Natural killer cell treated with Interleukin-12 subunit alpha and Interleukin-12 subunit beta and Interleukin-15 and Interleukin-18, amount 100 ng/mL, for 72 hours (primary cell): ENCODE data around the gene MSI2. TPM values are rescaled to one million over a fixed set of nuclear protein-coding genes. Genes with fewer than 3 reads are reported as not detected.
A peak's percentile ranks its signal among the peaks of the same experiment; 100 is the strongest.

Source experiments
- ATAC-seq, 2 donors: fragments of 150-1000 bp; cut with Tn5 transposase in 1 of 2; sonication (Bioruptor Pico), chemical (Tn5 transposase) in 1 of 2; 2 replicates each; pipeline ENCODE4 v1.10.0; 2021
- DNase-seq: peaks from one replicate; pipeline ENCODE4 v3.0.0; 2022; ENCODE audit warnings: low spot score
- H3K27ac Mint-ChIP-seq, 2 donors: 1 replicate in 1 of 2; 2 replicates in 1 of 2; pipeline ENCODE4 v1.8.0; 2022; ENCODE audit warnings: mixed read lengths in 2 of 2, mild to moderate bottlenecking in 1 of 2, moderate library complexity in 1 of 2
- H3K27me3 Mint-ChIP-seq, 2 donors: 1 replicate in 1 of 2; 2 replicates in 1 of 2; pipeline ENCODE4 v1.8.0; 2022; ENCODE audit warnings: mixed read lengths in 2 of 2
- H3K36me3 Mint-ChIP-seq: one replicate; pipeline ENCODE4 v1.8.0; 2022; ENCODE audit warnings: mixed read lengths
- H3K4me1 Mint-ChIP-seq, 2 donors: 1 replicate in 1 of 2; 2 replicates in 1 of 2; pipeline ENCODE4 v1.8.0; 2022; ENCODE audit warnings: low read depth in 2 of 2, mixed read lengths in 2 of 2, mild to moderate bottlenecking in 1 of 2
- H3K4me3 Mint-ChIP-seq: one replicate; pipeline ENCODE4 v1.8.0; 2022; ENCODE audit warnings: mixed read lengths
- H3K9me3 Mint-ChIP-seq: 2 replicates; pipeline ENCODE4 v1.8.0; 2022; ENCODE audit warnings: mixed read lengths
- total RNA-seq, 2 donors: library from RNA; stranded (reverse); gene quantifications; one replicate each; pipeline ENCODE4 v1.2.3, GENCODE V29; 2022

MSI2 gene
- total RNA-seq, 2 donors from 2014 or later = 51.3 to 126 TPM

DNA sequence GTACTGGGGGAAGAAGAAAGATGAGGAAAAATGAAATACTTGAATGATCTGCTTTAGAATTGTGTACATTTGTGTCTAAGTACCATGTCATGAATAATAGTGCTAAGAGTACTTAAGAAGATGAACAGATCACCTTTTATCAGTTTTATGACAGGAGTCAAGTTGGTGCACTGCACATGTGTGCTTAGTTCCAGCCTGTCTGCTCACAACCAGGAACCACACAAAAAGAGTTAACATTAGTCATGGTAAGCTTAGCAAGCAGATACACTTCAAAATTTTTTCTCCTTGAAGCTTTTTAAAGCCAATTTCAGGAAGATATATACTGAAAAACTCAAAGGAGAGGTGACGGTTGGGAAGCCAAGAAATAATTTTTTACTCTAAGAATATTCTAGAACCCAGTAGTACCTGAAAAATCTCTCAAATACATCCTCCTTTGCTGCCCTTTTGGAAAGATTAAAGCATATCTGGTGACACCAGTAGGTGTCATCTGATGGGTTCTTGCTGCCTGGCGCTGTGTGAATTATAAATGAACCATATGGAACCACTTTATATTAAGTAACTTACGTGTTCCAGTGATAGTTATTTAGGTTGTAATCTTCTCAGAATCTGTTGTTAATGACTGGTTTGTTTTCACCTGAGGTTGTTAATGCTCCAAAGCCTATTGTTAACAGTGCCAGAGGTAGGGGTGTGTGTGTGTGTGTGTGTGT is 93.4 kb downstream of the MSI2 start:
- Mint-ChIP-seq H3K27ac (no peak overlapping the region), H3K4me1 (peaks cover 17 to 18% of the 10 kb centered on the region in 2 donors), H3K4me3 (no peak overlapping the region), H3K36me3 (peaks cover 14% of the 10 kb centered on the region), H3K27me3 (no peaks in the 10 kb centered on the region), H3K9me3 (no peaks in the 10 kb centered on the region)
- no peak for DNase-seq
- no peak for ATAC-seq

DNA sequence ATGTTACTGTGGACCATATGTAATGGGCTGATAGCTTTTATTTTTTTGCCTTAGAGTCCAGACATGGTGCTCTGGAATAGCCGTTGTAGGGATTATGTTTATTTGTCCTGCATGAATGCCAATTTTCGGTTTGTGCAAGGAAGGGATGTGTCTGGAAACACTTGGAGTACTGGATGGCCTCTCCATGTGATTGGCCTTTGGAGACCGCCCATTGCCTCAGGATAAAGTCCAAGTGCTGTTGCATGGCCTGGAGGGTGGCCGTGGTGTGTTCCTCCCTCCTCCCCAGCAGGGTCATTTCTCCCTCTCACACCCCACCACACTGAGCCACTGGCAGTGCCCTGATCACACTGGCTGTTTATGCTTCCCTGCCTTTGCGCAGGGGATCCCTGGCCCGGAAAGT is 93.9 kb downstream of the MSI2 start:
- H3K4me3 Mint-ChIP-seq = no peak overlapping the region
- H3K27ac Mint-ChIP-seq = no peak overlapping the region
- peaks cover 22 to 23% of the 10 kb centered on the region in 2 donors for H3K4me1 Mint-ChIP-seq
- no peaks in the 10 kb centered on the region for H3K27me3 Mint-ChIP-seq
- peaks cover 14% of the 10 kb centered on the region for H3K36me3 Mint-ChIP-seq
- DNase-seq = no peak
- ATAC-seq = no peak
- H3K9me3 Mint-ChIP-seq = no peaks in the 10 kb centered on the region

- H3K27ac Mint-ChIP-seq = no peak overlapping the region
- H3K36me3 Mint-ChIP-seq = peaks cover 12% of the 10 kb centered on the region
- no peaks in the 10 kb centered on the region for H3K27me3 Mint-ChIP-seq
- ATAC-seq = no peak
- H3K4me3 Mint-ChIP-seq = no peak overlapping the region
- no peaks in the 10 kb centered on the region for H3K9me3 Mint-ChIP-seq
- DNase-seq = no peak
- H3K4me1 Mint-ChIP-seq = peaks cover 35 to 45% of the 10 kb centered on the region in 2 donors
Measured at GRCh38 chr17:57352665-57353175, 96.4 kb downstream of the MSI2 start.

DNA sequence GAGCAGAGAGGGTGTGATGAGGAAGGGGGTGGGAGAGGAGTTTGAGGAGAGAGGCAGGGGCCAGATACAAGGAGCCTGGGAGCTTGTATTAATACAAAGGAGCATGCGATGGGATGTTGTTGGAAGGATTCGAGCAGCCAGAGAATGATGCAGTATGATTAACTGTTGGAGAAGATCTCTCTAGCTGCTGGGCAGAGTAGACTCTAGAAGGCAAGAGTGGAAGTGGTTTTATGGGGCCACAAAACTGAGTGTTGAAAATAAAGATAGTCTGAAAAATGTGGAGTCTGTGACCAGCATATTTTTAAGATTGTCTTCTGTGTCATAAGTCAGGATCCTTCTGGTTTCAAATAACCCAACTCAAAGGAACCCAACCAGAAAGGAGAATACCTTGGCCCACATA is 98.3 kb downstream of the MSI2 start:
- Mint-ChIP-seq H3K36me3 (no peaks in the 10 kb centered on the region), H3K4me1 (peaks cover 44 to 55% of the 10 kb centered on the region in 2 donors), H3K27ac (no peak overlapping the region), H3K9me3 (no peaks in the 10 kb centered on the region), H3K4me3 (peak overlapping the region; percentile 22), H3K27me3 (peaks cover 0 to 3% of the 10 kb centered on the region in 2 donors)
- ATAC-seq (no peak), DNase-seq (no peak)

- peak overlapping the region in 1 of 2 donors; percentile 55 for H3K27ac Mint-ChIP-seq
- no peaks in the 10 kb centered on the region for H3K9me3 Mint-ChIP-seq
- peaks cover 44 to 55% of the 10 kb centered on the region in 2 donors for H3K4me1 Mint-ChIP-seq
- ATAC-seq (no peak), DNase-seq (no peak)
- H3K4me3 Mint-ChIP-seq = peak overlapping the region; percentile 22
- H3K36me3 Mint-ChIP-seq = no peaks in the 10 kb centered on the region
- H3K27me3 Mint-ChIP-seq = peaks cover 0 to 3% of the 10 kb centered on the region in 2 donors
Measured at GRCh38 chr17:57355090-57355859, 99.0 kb downstream of the MSI2 start.

- ATAC-seq (no peak), DNase-seq (no peak)
- Mint-ChIP-seq H3K27ac (peak overlapping the region; percentile 1 to 15), H3K36me3 (no peaks in the 10 kb centered on the region), H3K4me3 (peak overlapping the region; percentile 65), H3K27me3 (peaks cover 0 to 3% of the 10 kb centered on the region in 2 donors), H3K9me3 (no peaks in the 10 kb centered on the region), H3K4me1 (peaks cover 44 to 55% of the 10 kb centered on the region in 2 donors)
Measured at GRCh38 chr17:57356153-57356718, 99.9 kb downstream of the MSI2 start.

- H3K36me3 Mint-ChIP-seq = no peaks in the 10 kb centered on the region
- DNase-seq (no peak), ATAC-seq (no peak)
- peak overlapping the region; percentile 1 to 15 for H3K27ac Mint-ChIP-seq
- peaks cover 0 to 3% of the 10 kb centered on the region in 2 donors for H3K27me3 Mint-ChIP-seq
- H3K4me3 Mint-ChIP-seq = peak overlapping the region; percentile 65
- H3K9me3 Mint-ChIP-seq = no peaks in the 10 kb centered on the region
- peaks cover 44 to 55% of the 10 kb centered on the region in 2 donors for H3K4me1 Mint-ChIP-seq
Measured at GRCh38 chr17:57356719-57357391, 100.5 kb downstream of the MSI2 start.

- DNase-seq = no peak
- no peak for ATAC-seq
- peaks cover 44 to 55% of the 10 kb centered on the region in 2 donors for H3K4me1 Mint-ChIP-seq
- peak overlapping the region; percentile 47 for H3K4me3 Mint-ChIP-seq
- no peaks in the 10 kb centered on the region for H3K9me3 Mint-ChIP-seq
- peaks cover 0 to 3% of the 10 kb centered on the region in 2 donors for H3K27me3 Mint-ChIP-seq
- H3K36me3 Mint-ChIP-seq = no peaks in the 10 kb centered on the region
- H3K27ac Mint-ChIP-seq = peak overlapping the region in 1 of 2 donors; percentile 22
Measured at GRCh38 chr17:57357392-57357784, 101.1 kb downstream of the MSI2 start.

GRCh38 chr17:57357830-57358430 is 101.6 kb downstream of the MSI2 start:
- H3K4me3 Mint-ChIP-seq = peak overlapping the region; percentile 47
- peaks cover 0 to 3% of the 10 kb centered on the region in 2 donors for H3K27me3 Mint-ChIP-seq
- H3K9me3 Mint-ChIP-seq = no peaks in the 10 kb centered on the region
- H3K27ac Mint-ChIP-seq = peak overlapping the region in 1 of 2 donors; percentile 22
- ATAC-seq (peak in 1 of 2 donors; percentile 58), DNase-seq (no peak)
- no peaks in the 10 kb centered on the region for H3K36me3 Mint-ChIP-seq
- peaks cover 44 to 55% of the 10 kb centered on the region in 2 donors for H3K4me1 Mint-ChIP-seq

DNA sequence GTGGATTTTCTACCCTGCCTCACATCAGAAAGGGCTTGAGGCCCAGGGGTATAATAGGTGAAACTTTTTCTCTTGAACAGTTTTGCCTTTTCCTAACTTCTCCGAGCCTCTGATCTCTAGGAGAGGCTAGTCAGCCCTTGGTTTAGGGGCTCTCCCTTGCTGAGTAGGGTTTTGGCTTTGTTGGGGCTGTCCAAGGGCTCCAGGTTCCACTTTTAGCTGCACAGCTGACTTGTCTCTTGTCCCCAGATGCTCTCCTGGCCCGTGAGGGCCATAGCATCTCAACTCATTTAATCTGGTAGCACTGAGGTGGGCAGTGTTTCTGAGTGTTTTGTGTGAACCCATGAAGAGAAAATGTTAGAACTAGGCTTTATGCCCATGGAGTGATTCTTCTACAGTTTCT is 103.9 kb downstream of the MSI2 start:
- ATAC-seq (no peak), DNase-seq (no peak)
- no peak overlapping the region for H3K27ac Mint-ChIP-seq
- H3K9me3 Mint-ChIP-seq = no peaks in the 10 kb centered on the region
- no peaks in the 10 kb centered on the region for H3K36me3 Mint-ChIP-seq
- no peak overlapping the region for H3K4me3 Mint-ChIP-seq
- peaks cover 0 to 3% of the 10 kb centered on the region in 2 donors for H3K27me3 Mint-ChIP-seq
- H3K4me1 Mint-ChIP-seq = peaks cover 30 to 32% of the 10 kb centered on the region in 2 donors

DNA sequence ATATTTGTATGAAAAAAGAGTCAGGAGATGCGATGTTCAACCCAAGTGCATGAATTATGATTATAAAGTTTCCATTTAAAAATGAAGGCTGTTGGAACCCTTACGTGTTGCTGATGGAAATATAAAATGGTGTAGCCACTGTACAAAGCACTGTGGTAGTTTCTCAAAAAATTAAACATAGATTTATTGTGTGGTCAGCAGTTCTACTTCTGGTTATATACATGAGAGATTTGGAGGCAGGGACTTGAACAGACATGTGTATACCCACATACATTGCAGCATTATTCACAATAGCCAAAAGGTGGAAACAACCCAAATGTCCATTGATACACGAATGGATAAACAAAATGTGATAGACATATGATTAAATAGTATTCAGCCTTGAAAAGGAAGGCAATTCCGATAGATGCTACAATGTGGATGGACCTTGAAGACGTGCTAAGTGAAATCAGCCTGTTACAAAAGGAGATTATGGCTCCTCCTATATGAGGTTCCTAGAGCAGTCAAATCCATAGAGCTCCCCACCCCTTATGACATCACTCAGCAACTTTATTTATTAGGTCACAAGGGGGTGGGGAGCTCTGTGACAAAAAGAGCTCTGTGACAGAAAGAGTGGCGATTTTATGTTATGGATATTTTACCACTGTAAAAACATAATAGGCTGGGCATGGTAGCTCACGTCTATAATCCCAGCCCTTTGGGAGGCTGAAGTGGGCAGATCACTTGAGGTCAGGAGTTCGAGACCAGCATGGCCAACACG is 106.7 kb downstream of the MSI2 start:
- Mint-ChIP-seq H3K9me3 (no peaks in the 10 kb centered on the region), H3K4me3 (no peak overlapping the region), H3K4me1 (peaks cover 7 to 11% of the 10 kb centered on the region in 2 donors), H3K36me3 (no peaks in the 10 kb centered on the region), H3K27me3 (peaks cover 0 to 3% of the 10 kb centered on the region in 2 donors), H3K27ac (no peak overlapping the region)
- ATAC-seq (no peak), DNase-seq (no peak)

- ATAC-seq = no peak
- DNase-seq = no peak
- no peak overlapping the region for H3K27ac Mint-ChIP-seq
Measured at GRCh38 chr17:57363580-57363979, 107.3 kb downstream of the MSI2 start.

More at GRCh38 chr17:57363580-57363979, 107.3 kb downstream of the MSI2 start:
- H3K27me3 Mint-ChIP-seq = no peaks in the 10 kb centered on the region
- H3K36me3 Mint-ChIP-seq = no peaks in the 10 kb centered on the region
- peaks cover 3 to 5% of the 10 kb centered on the region in 2 donors for H3K4me1 Mint-ChIP-seq
- no peaks in the 10 kb centered on the region for H3K9me3 Mint-ChIP-seq
- H3K4me3 Mint-ChIP-seq = no peak overlapping the region
